SK-N-SH (cell line): ENCODE data around the gene SSMEM1. TPM values are rescaled to one million over a fixed set of nuclear protein-coding genes. Genes with fewer than 3 reads are reported as not detected.

Experiments
- CTCF ChIA-PET: fragments of 300-600, 350-600 bp; formaldehyde crosslinking; extraction: SDS; loops from one replicate; lab custom pipeline; 2021; lab: Yijun Ruan, JAX
- POLR2A ChIA-PET: fragments of 350-600 bp; sonication (Branson Sonifier 250); formaldehyde crosslinking; extraction: SDS; loops from one replicate; lab custom pipeline; 2020; ENCODE audit warnings: antibody characterized with exemption, inconsistent platforms; lab: Yijun Ruan, JAX
- DNase-seq: peaks from one replicate; pipeline ENCODE4 v3.0.0; 2012
- H2AFZ ChIP-seq: fragments of 200-600 bp; sonication (generic); 2 replicates; pipeline ENCODE4 v1.8.1; 2016; ENCODE audit warnings: antibody characterized with exemption, mild to moderate bottlenecking, low read depth
- H3F3A ChIP-seq: fragments of 200-600 bp; sonication (generic); replicated peaks from 2 replicates; pipeline ENCODE3; 2016; ENCODE audit warnings: antibody characterized with exemption, mild to moderate bottlenecking; ENCODE audit not compliant: insufficient read depth
- H3K27ac ChIP-seq, 2 experiments: fragments of 200-500 bp in 1 of 2; fragments of 200-600 bp in 1 of 2; sonication (Bioruptor generic) in 1 of 2; sonication (generic), shearing (Covaris generic) in 1 of 2; 2 replicates each; pipeline versions ENCODE4 v1.5.1 to v1.6.1; 2014 to 2016; ENCODE audit warnings: low read depth in 2 of 2, inconsistent platforms in 1 of 2, low read length in 1 of 2, mild to moderate bottlenecking in 1 of 2, mixed read lengths in 1 of 2
- H3K27me3 ChIP-seq: fragments of 200-600 bp; sonication (generic), shearing (Covaris generic); 2 replicates; pipeline ENCODE4 v1.6.1; 2016; ENCODE audit warnings: mixed run types; ENCODE audit not compliant: insufficient read depth
- H3K36me3 ChIP-seq, 2 experiments: fragments of 200-500 bp in 1 of 2; fragments of 200-600 bp in 1 of 2; sonication (Bioruptor generic) in 1 of 2; sonication (generic) in 1 of 2; replicated peaks in 1 of 2; 2 replicates each; pipeline versions ENCODE3 to v1.5.1; 2014 to 2016; ENCODE audit warnings: low read length in 1 of 2, mild to moderate bottlenecking in 1 of 2; ENCODE audit not compliant: insufficient read depth in 2 of 2, control insufficient read depth in 1 of 2
- H3K4me1 ChIP-seq, 2 experiments: fragments of 200-500 bp in 1 of 2; fragments of 200-600 bp in 1 of 2; sonication (Bioruptor generic) in 1 of 2; sonication (generic), shearing (Covaris generic) in 1 of 2; 2 replicates each; pipeline versions ENCODE4 v1.5.1 to v1.6.1; 2014 to 2016; ENCODE audit warnings: low read depth in 1 of 2, low read length in 1 of 2, mixed run types in 1 of 2; ENCODE audit not compliant: insufficient read depth in 2 of 2, control insufficient read depth in 1 of 2
- H3K4me2 ChIP-seq: fragments of 200-600 bp; sonication (generic), shearing (Covaris generic); 2 replicates; pipeline ENCODE4 v1.6.1; 2017; ENCODE audit warnings: mixed run types
- H3K4me3 ChIP-seq, 2 experiments: fragments of 200-500 bp in 1 of 2; fragments of 200-600 bp in 1 of 2; sonication (Bioruptor generic) in 1 of 2; sonication (generic), shearing (Covaris generic) in 1 of 2; 2 replicates each; pipeline versions ENCODE4 v1.5.1 to v1.8.1; 2014 to 2016; ENCODE audit warnings: low read depth in 2 of 2, inconsistent platforms in 1 of 2, low read length in 1 of 2, mild to moderate bottlenecking in 1 of 2, mixed read lengths in 1 of 2, moderate library complexity in 1 of 2
- H3K79me2 ChIP-seq: fragments of 200-600 bp; sonication (generic); 2 replicates; pipeline ENCODE4 v1.8.1; 2017; ENCODE audit warnings: mild to moderate bottlenecking; ENCODE audit not compliant: insufficient read depth
- H3K9ac ChIP-seq: fragments of 200-600 bp; sonication (generic); 2 replicates; pipeline ENCODE4 v1.6.1; 2017; ENCODE audit warnings: mixed run types
- H3K9me2 ChIP-seq: fragments of 200-600 bp; sonication (generic); 2 replicates; pipeline ENCODE4 v1.6.1; 2017; ENCODE audit warnings: mixed run types
- H3K9me3 ChIP-seq: fragments of 200-600 bp; sonication (generic); 2 replicates; pipeline ENCODE4 v1.6.1; 2017; ENCODE audit warnings: mixed run types, mild to moderate bottlenecking, moderate library complexity
- H4K20me1 ChIP-seq: fragments of 200-600 bp; sonication (generic); 2 replicates; pipeline ENCODE4 v1.6.1; 2017; ENCODE audit warnings: mild to moderate bottlenecking, mixed run types; ENCODE audit not compliant: insufficient read depth
- CTCF ChIP-seq: fragments of 200-600 bp; sonication (generic); IDR thresholded peaks from 2 replicates; pipeline ENCODE4 v1.6.1; 2017; ENCODE audit warnings: antibody characterized with exemption, mild to moderate bottlenecking, moderate library complexity
- FOXJ3 ChIP-seq: sonication (generic); formaldehyde crosslinking; IDR thresholded peaks from 2 replicates; pipeline ENCODE4 v1.5.1; 2020; ENCODE audit warnings: mild to moderate bottlenecking, missing genetic modification reagents
- GABPA ChIP-seq: IDR thresholded peaks from 2 replicates; pipeline ENCODE4 v1.4.0; 2012; ENCODE audit warnings: low read depth, mild to moderate bottlenecking
- GATA2 ChIP-seq: sonication (generic); formaldehyde crosslinking; IDR thresholded peaks from 2 replicates; pipeline ENCODE4 v1.5.0; 2020; ENCODE audit warnings: mild to moderate bottlenecking, missing genetic modification reagents
- RXRA ChIP-seq: IDR thresholded peaks from 2 replicates; pipeline ENCODE4 v1.4.0; 2012; ENCODE audit warnings: low read depth, mild to moderate bottlenecking, borderline replicate concordance
- USF1 ChIP-seq: IDR thresholded peaks from 2 replicates; pipeline ENCODE4 v1.4.0; 2012; ENCODE audit warnings: low read depth, borderline replicate concordance
- ZBTB33 ChIP-seq: IDR thresholded peaks from 2 replicates; pipeline ENCODE4 v1.4.0; 2012; ENCODE audit warnings: low read depth, borderline replicate concordance
- WGBS: methylation state at CpG from one replicate; pipeline ENCODE4 v1.1.6; 2017; ENCODE audit warnings: low lambda C conversion rate; 5-methylcytosine and 5-hydroxymethylcytosine counted together
- polyA plus RNA-seq, 3 experiments: library from polyadenylated mRNA; depleted of rRNA; stranded (reverse); fragments of >200 nt; gene quantifications; 2 replicates each; pipeline ENCODE4 v1.2.3, GENCODE V29; 2012

SSMEM1 gene
- polyA plus RNA-seq, 1 of the 3 experiments (the other 2 are of a cell fraction): not detected

- TF ChIP-seq ZBTB33 (peak; percentile 100), USF1 (no peak), RXRA (peak; percentile 20; the same call in 1 of the 2 replicates), CTCF (no peak), GABPA (peak; percentile 92)
- TF ChIP-seq, all 33 proteins: peak for 17
Observed at GRCh38 chr7:130205084-130205947, 2.3 kb upstream of the SSMEM1 start, which contains the start of gene TMEM209 (continued).

GRCh38 chr7:130207033-130207432 is 627 bp upstream of the SSMEM1 start:
- POLR2A ChIA-PET: interaction anchor here (0.6 kb wide), 1 partner anchor 19 kb away, joined by 4 read pairs; no protein-coding TSS in a partner anchor
- Histone ChIP-seq H3K4me2 (no peak overlapping the region), H3K27ac (peak overlapping the region in 1 of 2 experiments; percentile 30; a peak in 1 of 4 replicates), H3K4me1 (peaks cover 0 to 8% of the 10 kb centered on the region in 2 experiments; a peak in 2 of 4 replicates), H3K9ac (no peak overlapping the region), H3K79me2 (peaks cover 19% of the 10 kb centered on the region; the same call in 1 of the 2 replicates), H3F3A (peaks cover 30% of the 10 kb centered on the region), H4K20me1 (no peaks in the 10 kb centered on the region), H3K4me3 (no peak overlapping the region), H3K9me2 (no peaks in the 10 kb centered on the region), H2AFZ (peak overlapping the region; percentile 65), H3K27me3 (no peaks in the 10 kb centered on the region), H3K9me3 (no peaks in the 10 kb centered on the region), H3K36me3 (peaks cover 15 to 17% of the 10 kb centered on the region in 2 experiments)
- DNase-seq: no peak
- TF ChIP-seq CTCF (peak; percentile 36), FOXJ3 (CRISPR knock-in tag) (no peak), GATA2 (no peak), ZBTB33 (no peak), USF1 (no peak)
- 97% methylated on average over 5 of the region's 5 CpGs for WGBS
- CTCF ChIA-PET: interaction anchor here (1.6 to 2.5 kb wide), 2 partner anchors 24 to 515 kb away, joined by 7 to 9 read pairs; no protein-coding TSS in a partner anchor
